GM18858 (cell line): Measurements from ENCODE around the gene ATP9A.
"Not testable (repeated sequence)": the region's sequence is repeated elsewhere in the genome, so short reads cannot be mapped to it uniquely, and the experiment has no call there.

Experiments used
- ATAC-seq: cut with Tn5 transposase; IDR thresholded peaks from one replicate; pipeline ENCODE4 v1.9.1; 2021; ENCODE audit not compliant: unreplicated experiment

Gene ATP9A

DNA sequence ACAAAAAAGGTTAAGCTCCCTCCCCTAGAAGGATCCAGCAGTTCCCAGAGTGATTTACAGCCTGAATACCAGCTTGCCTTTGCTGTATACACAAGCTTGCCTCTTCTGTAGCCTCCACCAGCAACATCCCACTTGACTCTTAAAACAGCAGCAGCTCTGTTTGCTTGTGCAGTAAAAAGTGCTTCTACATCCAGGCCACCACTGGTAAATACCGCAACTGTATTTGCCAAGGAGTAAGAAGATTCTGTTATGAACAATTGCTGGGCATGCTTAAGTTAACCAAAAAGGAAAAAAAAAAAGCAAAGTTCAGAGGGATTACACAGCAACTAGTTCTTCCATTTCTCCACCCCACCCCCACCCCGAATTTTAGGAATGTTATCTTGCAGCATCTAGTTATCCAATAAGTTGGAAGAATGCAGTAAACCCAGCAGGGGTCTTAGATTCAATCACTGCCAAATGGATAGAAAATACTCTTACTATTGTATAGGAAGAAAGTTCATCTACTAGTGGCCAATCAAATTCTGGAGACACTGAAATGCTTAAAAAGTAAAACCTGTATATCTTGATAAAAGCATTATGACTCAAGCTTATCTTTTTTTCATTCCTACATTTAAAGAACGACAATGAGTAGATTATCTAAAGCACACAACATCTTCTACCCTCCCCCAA lies 29.3 kb upstream of the ATP9A start:
- ATAC-seq, result no peak

DNA sequence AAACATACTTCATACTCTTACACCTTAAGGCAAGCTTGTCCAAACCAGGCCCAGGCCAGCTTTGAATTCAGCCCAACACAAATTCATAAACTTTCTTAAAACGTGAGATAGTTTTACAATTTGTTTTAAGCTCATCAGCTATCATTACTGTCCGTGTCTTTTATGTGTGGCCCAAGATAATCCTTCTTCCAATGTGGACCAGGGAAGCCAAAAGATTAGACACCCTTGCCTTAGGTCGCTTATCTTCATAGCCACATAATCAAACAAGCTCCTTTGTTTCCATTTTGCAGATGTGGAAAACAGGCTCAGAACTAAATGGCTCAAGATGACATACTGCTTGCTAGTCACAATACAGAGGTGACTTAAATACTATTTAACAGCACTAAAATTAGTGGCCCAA lies 28.1 kb upstream of the ATP9A start:
- ATAC-seq, result no peak

DNA sequence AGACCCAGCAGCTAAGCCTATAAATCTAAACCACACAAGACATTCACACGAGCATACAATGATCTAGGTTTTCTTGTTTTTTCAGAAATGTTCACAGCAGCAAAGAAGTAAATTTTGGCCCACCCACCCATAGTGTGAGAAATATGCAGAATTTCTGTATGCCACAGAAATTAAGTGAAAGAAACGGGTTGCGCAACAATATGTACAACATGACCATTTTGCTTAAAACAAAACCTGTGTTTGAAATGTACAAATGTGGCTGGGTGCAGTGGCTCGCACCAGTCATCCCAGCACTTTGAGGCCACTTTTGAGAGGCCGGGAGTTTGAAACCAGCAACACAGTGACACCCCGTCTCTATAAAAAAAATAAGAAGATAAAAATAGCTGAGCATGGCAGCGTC lies 24.8 kb upstream of the ATP9A start:
- no peak for ATAC-seq

DNA sequence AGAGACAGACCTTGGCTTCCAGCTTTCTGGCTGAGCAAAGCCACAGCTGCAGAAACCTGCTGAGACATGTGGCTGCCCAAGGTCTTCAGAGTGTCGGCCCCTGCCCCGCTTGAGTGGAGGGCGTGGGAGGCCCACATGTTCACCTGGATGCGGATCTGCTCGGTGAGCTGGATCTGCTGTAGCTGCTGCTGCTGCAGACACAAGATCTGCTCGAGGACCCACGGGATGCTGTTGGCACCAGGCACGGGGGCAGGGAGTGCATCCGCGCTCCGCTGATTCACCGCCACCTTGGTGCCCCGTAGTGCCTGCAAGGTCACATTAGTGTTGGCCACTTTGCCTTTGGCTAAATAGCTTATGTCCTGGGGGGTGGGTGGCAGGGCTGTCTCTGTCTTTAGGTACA lies 23.4 kb upstream of the ATP9A start:
- ATAC-seq, result no peak

DNA sequence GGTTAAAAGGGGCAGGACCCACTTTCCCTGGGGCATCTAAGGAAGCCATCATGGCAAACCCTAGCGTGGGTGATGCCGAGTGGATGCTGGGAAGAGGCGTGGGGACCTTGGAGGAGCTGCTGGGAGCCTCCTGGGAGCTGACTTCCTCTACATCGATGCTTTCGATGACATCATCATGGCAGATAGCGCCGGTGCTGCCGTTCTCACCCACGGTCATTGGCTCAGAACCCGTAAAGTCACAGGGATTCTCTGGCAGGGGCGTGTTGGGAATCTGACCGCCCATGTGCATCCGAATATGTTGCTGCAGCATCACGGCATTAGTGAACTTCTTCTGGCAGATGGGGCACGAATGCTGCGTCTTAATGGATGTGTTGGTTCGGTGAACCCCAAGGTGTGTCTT lies 22.1 kb upstream of the ATP9A start:
- ATAC-seq, result no peak

DNA sequence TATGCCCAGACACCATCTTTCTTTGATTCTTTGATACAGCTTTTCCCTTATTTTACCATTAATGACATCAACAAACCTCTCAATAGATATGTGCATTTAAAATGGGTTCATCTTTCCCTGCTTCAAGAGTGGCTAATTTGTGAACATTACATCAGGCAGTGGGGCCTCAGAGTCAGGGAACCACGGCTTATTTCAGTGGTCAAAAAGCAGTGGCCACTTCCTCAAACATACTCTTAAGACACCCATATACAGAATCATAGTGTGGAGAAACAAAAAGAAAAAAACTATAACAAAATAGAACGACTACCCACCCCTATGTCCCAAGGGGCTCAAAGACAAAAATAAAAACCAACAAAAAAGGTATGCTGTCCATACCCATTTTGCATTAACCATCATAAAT lies 21.2 kb upstream of the ATP9A start:
- ATAC-seq, result no peak

DNA sequence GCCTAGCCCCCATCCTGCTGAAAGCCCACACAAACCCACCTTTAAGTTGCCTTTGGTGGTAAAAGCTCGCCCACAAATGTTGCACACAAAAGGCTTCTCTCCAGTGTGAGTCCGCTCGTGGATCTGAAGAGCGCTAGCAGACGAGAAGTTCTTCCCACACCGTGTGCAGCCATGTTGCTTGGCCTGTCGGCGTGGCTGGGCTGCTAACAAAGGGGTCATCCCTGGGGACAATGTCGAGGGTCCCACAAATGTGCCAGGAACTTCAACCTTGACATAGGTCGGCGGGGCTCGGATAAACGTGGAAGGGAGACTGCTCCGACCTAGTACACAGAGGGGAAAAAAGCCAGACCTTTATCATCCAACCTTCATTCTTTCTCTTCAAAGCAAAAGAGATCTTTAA lies 20.6 kb upstream of the ATP9A start:
- no peak for ATAC-seq

DNA sequence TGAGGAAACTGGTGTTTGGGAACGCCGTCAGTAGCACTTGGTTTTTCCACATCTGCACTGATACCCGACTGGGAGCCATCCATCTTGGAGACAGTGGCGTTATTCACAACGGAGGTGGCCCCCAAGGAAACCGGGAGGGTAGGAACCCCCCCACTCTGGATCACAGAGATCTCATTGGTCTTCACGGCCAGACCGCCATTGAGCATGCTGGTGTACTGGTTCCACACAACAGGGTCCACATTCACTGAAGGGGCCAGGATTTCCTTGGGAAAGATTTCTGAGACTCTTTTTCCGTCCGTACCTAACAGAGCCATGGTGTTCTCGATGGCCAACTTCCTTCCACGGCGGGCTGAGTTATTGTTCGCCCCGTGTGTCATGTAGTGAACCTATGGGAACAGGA lies 16.1 kb upstream of the ATP9A start:
- ATAC-seq, result no peak

DNA sequence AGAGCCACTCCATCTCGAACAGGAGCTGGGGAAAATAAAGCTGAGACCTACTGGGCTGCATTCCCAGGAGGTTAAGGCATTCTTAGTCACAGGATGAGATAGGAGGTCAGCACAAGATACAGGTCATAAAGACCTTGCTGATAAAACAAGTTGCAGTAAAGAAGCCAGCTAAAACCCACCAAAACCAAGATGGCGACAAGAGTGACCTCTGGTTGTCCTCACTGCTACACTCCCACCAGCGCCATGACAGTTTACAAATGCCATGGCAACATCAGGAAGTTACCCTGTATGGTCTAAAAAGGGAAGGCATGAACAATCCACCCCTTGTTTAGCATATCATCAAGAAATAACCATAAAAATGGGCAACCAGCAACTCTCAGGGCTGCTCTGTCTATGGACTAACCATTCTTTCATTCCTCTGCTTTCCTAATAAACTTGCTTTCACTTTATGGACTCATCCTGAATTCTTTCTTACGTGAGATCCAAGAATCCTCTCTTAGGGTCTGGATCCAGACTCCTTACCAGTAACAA lies 10.1 kb upstream of the ATP9A start:
- ATAC-seq, result not testable (repeated sequence)

DNA sequence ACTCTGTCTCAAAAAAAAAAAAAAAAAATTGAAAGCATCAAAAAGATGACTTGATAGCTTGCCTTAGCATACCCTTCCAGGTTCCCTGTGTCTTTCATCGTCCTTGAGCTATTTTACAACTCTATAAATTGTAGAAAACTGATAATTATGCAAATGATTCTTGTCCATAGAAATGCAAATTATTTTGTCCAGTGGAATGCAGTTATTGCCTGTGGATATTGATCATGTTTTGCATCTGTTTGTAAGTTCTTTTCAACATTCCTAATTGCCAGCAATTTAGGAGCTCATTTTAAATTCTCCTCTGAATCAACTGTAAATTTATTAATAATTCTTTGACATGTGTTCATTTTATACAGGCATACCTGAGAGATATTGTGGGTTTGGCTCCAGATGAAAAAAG lies 7.1 kb upstream of the ATP9A start:
- ATAC-seq, result no peak

DNA sequence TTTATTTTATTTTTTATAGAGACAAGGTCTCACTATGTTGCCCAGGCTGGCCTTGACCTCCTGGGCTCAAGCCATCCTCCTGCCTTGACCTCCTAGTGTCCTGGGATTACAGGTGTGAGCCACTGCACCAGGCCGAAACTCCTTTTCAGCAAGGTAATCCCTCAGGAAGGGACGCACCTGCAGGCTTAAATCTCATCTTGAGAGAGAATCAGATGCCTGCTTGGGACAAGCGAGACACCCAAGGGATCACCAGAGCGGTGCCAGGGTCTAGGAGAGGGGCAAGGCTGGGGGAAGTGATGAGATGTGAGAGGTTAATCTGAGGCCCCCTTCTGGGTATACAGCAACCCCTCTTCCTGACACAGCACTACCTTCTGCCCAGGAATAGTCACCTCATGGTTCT lies 4.0 kb upstream of the ATP9A start:
- ATAC-seq, result no peak

DNA sequence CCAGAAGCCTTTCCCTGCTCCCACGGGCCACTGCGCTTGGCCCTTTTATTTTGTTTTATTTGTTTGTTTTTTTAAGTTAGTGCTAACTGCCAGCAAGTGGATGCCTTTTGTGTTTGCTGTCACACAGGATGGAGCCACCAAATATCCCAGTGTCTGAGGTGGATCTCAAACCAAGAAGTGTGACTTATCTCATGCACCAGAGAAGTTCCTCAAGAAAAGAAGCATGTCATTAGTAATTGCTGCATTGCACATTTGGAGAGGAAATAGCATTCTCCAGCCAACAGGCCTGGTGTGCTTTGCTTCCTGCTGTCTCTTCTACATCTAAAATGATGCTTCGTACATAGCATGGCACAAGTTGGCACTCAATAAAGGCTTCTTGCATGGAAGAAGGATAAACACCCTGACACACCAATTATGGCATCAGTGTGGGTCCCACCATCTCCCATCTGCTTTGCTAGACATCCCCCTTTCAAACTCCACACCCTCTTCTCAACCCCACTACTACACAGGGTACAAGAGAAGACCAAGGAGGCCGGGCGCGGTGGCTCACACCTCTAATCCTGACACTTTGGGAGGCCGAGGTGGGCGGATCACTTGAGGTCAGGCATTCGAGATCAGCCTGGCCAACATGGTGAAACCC lies 1.9 kb upstream of the ATP9A start:
- ATAC-seq, result no peak

DNA sequence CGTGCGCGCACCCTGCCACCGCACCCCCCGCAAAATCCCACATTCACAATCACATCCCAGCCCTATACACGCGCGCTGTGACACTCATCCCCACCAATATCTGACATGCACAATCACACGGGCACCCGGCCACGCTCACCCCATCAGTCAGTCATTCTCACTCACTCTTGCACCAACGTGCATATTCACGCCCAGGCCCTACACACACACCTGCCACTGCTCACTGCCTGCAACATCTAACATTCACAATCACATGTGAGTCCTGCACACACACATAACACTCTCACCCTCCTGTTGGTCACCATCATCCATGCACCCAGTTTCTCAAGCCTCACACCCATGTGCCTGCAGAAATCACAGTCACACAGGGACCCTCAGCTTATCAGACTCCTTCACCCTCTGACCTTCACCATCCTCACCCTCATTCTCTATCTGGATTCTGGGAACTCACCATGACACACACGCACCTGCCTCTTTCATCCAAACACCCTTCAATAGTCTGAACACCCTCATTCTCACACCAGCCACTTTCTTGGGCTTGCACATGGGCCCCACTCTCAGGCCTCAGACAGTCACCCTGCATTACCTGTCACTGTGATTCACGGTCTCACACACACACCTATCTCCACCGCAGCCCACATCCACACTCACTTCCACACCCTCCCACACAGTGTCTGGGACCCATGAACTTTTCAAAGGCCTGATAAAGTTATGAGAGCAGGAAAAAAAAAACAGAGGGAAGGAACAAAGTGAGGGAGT lies 748 bp upstream of the ATP9A start:
- ATAC-seq, result no peak

DNA sequence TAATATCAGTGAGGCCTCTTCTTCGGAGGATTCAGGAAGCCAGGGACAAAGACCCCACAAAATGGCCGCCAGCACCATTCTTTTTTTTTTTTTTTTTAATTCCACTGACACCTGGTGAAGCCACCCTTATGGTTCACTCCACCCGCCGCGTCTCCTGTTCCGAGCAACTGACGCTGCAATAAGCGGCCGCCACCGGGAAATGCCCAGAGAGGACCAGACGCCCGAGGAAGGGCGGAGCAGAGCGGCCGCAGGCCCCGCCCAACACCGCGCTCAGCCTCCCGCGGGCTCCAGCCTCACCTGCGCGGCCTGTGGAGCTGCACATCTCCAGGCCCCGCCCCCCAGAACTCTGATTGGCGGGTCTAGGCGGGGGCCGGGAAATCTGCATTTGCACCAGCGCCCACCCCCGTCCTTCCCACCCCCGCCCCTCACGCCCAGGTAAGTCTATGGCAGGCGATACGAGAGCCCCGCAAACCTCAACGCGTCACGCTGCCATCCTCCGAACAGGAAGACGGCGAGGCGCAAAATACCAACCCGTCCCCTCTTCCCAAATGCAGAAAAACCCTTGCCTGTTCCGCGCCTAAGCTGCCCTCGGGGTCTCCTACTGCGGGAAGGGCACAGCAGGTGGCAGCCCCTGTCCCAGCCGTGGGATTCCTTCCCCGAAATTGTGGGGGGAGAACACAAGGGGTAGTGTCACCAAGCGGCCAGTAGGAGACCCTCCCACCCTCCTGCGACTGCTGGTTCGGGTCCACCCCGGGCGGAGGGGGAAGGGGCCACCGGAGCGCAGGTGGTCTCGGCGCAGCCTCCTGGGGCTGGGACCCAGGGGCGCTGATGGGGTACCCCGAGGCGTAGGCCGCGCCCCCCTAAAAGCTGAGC lies 960 bp downstream of the ATP9A start:
- no peak for ATAC-seq

DNA sequence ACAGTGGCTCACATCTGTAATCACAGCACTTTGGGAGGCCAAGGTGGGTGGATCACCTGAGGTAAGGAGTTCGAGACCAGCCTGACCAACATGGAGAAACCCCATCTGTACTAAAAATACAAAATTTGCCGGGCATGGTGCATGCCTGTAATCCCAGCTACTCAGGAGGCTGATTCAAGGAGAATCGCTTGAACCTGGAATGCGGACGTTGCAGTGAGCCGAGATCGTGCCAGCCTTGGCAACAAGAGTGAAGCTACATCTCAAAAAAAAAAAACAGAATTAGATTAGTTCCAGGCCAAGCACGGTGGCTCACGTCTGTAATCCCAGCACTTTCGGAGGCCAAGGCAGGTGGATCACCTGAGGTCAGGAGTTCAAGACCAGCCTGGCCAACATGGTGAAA lies 2.8 kb downstream of the ATP9A start:
- not testable (repeated sequence) for ATAC-seq

DNA sequence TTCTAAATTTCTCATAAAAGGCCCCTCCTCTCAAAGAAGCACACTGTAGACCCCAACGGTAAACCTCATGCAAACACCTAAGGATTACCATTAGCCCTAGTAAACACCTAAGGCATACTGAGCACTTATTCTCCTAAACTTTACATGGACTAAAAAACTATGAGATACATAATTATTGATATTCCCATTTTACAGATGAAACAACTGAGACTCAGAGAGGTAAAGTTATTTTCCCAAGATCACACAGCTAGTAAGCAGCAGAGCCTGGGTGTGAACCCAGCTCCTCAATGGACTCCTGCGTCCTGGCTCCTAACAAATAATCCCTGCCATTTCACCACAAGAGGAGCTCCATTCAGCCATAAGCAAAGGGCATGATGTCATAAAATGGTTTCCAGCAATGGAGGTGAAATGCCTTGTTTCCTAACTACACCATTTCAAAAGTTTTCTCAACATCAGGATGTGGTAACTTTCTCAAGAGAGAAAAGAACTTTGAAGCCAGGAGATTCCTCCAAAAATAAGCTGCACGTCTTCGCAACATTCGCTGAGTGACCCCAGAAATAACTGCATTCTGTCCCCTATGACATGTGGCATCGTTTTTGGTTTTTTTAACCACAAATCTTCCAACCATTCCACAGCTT lies 4.1 kb downstream of the ATP9A start:
- ATAC-seq, result no peak

DNA sequence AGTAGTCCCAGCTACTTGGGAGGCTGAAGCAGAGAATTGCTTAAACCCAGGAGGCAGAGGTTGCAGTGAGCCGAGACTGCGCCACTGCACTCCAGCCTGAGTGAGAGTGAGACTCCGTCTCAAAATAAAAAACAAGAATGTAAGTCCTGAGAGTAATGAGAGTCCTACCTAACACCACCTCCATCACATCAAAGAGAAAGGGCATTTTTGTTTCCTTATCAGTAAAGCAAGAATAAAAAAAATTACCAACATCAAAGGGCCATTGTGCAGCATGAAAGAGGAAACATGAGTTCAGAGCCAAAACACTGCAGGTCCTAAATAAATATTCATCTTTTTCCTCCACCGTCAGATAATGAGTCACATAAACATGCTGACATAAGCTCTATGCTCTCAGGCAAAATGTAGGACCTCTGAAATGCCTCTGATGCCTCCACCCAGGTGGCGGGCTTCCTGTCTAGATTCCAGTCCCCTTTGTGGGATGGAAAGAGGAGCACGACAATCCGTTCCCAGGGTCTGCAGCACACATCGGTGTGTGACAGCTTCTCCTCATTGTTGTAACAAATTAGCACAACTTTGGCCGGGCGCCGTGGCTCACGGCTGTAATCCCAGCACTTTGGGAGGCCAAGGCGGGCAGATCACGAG lies 7.2 kb downstream of the ATP9A start:
- ATAC-seq, result no peak

DNA sequence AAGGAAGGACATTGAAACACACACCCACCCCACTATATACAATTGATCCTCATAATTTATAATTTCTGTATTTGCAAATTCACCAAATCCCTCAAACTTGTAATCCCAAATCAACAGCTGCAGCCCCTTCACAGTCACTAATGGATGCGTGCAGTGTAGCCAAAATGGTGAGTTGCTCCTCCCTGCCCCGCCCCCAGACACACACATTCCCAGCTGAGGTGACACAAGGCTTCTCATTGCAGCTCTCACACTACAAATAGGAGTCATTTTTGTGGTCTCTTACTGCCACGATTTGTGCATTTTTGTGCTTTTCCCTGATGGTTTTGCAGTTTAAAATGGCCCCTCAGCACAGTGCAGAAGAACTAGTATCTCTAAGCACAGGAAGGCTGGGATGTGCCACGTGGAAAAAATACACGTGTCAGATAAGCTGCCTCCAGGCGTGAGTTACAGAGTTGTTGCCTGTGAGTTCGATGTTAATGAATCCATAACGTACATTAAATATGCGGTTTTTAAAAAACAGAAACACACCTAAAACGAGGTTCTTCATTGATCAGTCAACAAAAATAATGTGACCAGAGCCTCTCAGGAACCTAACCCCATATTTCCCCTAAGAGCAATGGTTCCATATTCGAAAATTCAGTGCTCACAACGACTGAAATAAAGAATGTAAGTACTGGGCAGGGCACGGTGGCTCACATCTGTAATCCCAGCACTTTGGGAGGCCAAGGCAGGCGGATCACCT lies 8.2 kb downstream of the ATP9A start:
- no peak for ATAC-seq

DNA sequence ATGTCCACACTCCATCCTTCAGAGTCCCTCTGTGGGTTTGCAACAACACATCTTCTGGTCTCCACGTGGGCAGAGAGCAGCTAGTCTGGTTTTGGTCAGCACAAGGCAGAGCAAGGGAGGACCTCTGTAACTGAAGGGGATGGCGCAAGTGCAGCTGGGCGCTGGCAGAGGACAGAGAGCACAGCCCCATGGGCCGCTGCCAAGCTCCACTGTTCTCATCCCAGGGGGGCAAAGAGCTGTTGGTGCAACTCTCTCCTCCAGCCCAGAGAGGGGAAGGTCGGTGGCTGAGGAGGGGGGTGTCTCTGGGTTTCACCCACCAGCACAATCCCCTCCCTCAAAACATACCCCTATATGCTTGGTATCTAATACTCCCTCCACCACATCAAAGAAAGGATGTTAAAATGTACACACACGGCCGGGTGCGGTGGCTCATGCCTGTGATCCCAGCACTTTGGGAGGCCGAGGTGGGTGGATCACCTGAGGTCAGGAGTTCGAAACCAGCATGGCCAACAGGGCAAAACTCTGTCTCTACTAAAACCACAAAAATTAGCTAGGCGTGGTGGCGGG lies 9.1 kb downstream of the ATP9A start:
- ATAC-seq, result no peak
